Keratinocyte (primary cell): ENCODE results near the gene C21orf58. TPM values are rescaled to one million over a fixed set of nuclear protein-coding genes. Genes with fewer than 3 reads are reported as not detected.

ENCODE experiments used
- DNase-seq: peaks from one replicate; pipeline ENCODE4 v3.0.0-alpha.2; 2011; ENCODE audit warnings: low read depth, missing footprints, low spot score
- FAIRE-seq: peaks from 2 replicates; lab custom pipeline; 2011; peaks lifted over from hg19 to GRCh38; lab: Jason Lieb, UNC
- H2AFZ ChIP-seq: 2 replicates; pipeline ENCODE4 v1.6.0; 2012; ENCODE audit warnings: low read length, control low read depth, inconsistent platforms; ENCODE audit not compliant: control insufficient read depth
- H3K27ac ChIP-seq: 2 replicates; pipeline ENCODE4 v1.5.1; 2011; ENCODE audit warnings: low read length; ENCODE audit not compliant: control insufficient read depth, insufficient read depth
- H3K27me3 ChIP-seq: 3 replicates; pipeline ENCODE4 v1.6.0; 2011; ENCODE audit warnings: low read length; ENCODE audit not compliant: control insufficient read depth, insufficient read depth; ENCODE audit errors: extremely low read depth
- H3K36me3 ChIP-seq, 2 experiments: 2 replicates in 1 of 2; 3 replicates in 1 of 2; pipeline ENCODE4 v1.5.1; 2011; ENCODE audit warnings: low read length in 2 of 2, mild to moderate bottlenecking in 1 of 2; ENCODE audit not compliant: control insufficient read depth in 2 of 2, insufficient read depth in 2 of 2; ENCODE audit errors: extremely low read depth in 1 of 2
- H3K4me1 ChIP-seq: 3 replicates; pipeline ENCODE4 v1.5.1; 2011; ENCODE audit warnings: low read length; ENCODE audit not compliant: control insufficient read depth, insufficient read depth; ENCODE audit errors: extremely low read depth
- H3K4me2 ChIP-seq: 3 replicates; pipeline ENCODE4 v1.6.0; 2011; ENCODE audit warnings: low read depth, low read length; ENCODE audit not compliant: control insufficient read depth, insufficient read depth; ENCODE audit errors: extremely low read depth
- H3K4me3 ChIP-seq, 3 experiments: fragments of 200-600 bp in 1 of 3; sonication (generic) in 1 of 3; 2 replicates in 2 of 3; 3 replicates in 1 of 3; pipeline ENCODE4 v1.5.1; 2011 to 2016; ENCODE audit warnings: low read length in 3 of 3, mild to moderate bottlenecking in 3 of 3, control low read depth in 2 of 3, inconsistent platforms in 1 of 3, low read depth in 1 of 3, mixed read lengths in 1 of 3, mixed run types in 1 of 3, moderate library complexity in 1 of 3; ENCODE audit not compliant: control insufficient read depth in 2 of 3, insufficient read depth in 2 of 3; ENCODE audit errors: extremely low read depth in 1 of 3
- H3K79me2 ChIP-seq: 2 replicates; pipeline ENCODE4 v1.6.0; 2012; ENCODE audit warnings: low read length; ENCODE audit not compliant: control insufficient read depth, insufficient read depth
- H3K9ac ChIP-seq: 3 replicates; pipeline ENCODE4 v1.6.0; 2011; ENCODE audit warnings: low read length; ENCODE audit not compliant: control insufficient read depth, insufficient read depth; ENCODE audit errors: extremely low read depth
- H3K9me1 ChIP-seq: 3 replicates; pipeline ENCODE4 v1.6.0; 2011; ENCODE audit warnings: low read length; ENCODE audit not compliant: control insufficient read depth, insufficient read depth; ENCODE audit errors: extremely low read depth
- H3K9me3 ChIP-seq: 2 replicates; pipeline ENCODE4 v1.5.1; 2012; ENCODE audit warnings: low read depth, low read length; ENCODE audit not compliant: control insufficient read depth
- H4K20me1 ChIP-seq: 3 replicates; pipeline ENCODE4 v1.6.0; 2011; ENCODE audit warnings: low read length; ENCODE audit not compliant: control insufficient read depth, insufficient read depth; ENCODE audit errors: extremely low read depth
- CTCF ChIP-seq, 3 experiments: IDR thresholded peaks in 1 of 3; conservative IDR thresholded peaks in 1 of 3; optimal IDR thresholded peaks in 1 of 3; 2 replicates in 2 of 3; 3 replicates in 1 of 3; pipeline versions ENCODE3 to v1.5.1; 2011; ENCODE audit warnings: low read length in 3 of 3, mild to moderate bottlenecking in 3 of 3, moderate library complexity in 2 of 3, control low read depth in 1 of 3, inconsistent platforms in 1 of 3; ENCODE audit not compliant: insufficient read depth in 2 of 3; ENCODE audit errors: extremely low read depth in 1 of 3
- EZH2 ChIP-seq: IDR thresholded peaks from one replicate; pipeline ENCODE4 v1.6.1; 2012; ENCODE audit warnings: inconsistent platforms, mild to moderate bottlenecking, low read length, moderate library complexity
- dilution Hi-C: fragments of 300-500 bp; cut with MboI; formaldehyde crosslinking; loops from one replicate; pipeline ENCODE4 v1.7.0; 2020; ENCODE audit warnings: low sequenced_read_pairs; ENCODE audit not compliant: extremely low pct_ligation_motif_present
- polyA plus RNA-seq, 5 experiments: library from polyadenylated mRNA; depleted of rRNA in 3 of 5; stranded (reverse) in 3 of 5; stranded (forward) in 1 of 5; unstranded in 1 of 5; fragments of >200 nt; gene quantifications; 1 replicate in 1 of 5; 2 replicates in 3 of 5; 3 replicates in 1 of 5; pipeline versions ENCODE4 v1.2.1 to v1.2.3, GENCODE V29; 2011 to 2012; ENCODE audit warnings: missing spikeins in 2 of 5, low read depth in 1 of 5, low replicate concordance in 1 of 5

Gene C21orf58
- polyA plus RNA-seq, 1 donor (not counting 4 experiments of a cell fraction or from before 2014, with no cell fraction given) = 1.2 TPM

GRCh38 chr21:46366966-46367365, 43.3 kb upstream of the C21orf58 start:
- Histone ChIP-seq H3K4me3 (no peak overlapping the region), H3K4me1 (no peaks in the 10 kb centered on the region), H3K9me3 (no peaks in the 10 kb centered on the region), H2AFZ (no peak overlapping the region), H3K79me2 (peaks cover 21% of the 10 kb centered on the region), H3K27ac (no peak overlapping the region), H3K27me3 (no peaks in the 10 kb centered on the region), H3K4me2 (no peak overlapping the region), H4K20me1 (peaks cover 5% of the 10 kb centered on the region), H3K36me3 (peaks cover 28 to 35% of the 10 kb centered on the region in 2 experiments), H3K9ac (no peak overlapping the region), H3K9me1 (no peaks in the 10 kb centered on the region)
- TF ChIP-seq CTCF (optimal IDR thresholded peaks at IDR 0.05 in 1 of 3, IDR thresholded peaks at IDR 0.05 in 1 of 3, conservative IDR thresholded peaks at IDR 0.05 in 1 of 3; ENCODE audit: extremely low read depth in 1 of 3, insufficient read depth in 2 of 3, low read length in 3 of 3) (no peak), EZH2 (no peak)
- FAIRE-seq = no peak
- no peak for DNase-seq
- dilution Hi-C loops = no loop called here

- Histone ChIP-seq H3K9me1 (no peaks in the 10 kb centered on the region), H3K9ac (no peak overlapping the region), H3K27ac (no peak overlapping the region), H3K36me3 (peaks cover 25 to 31% of the 10 kb centered on the region in 2 experiments), H2AFZ (no peak overlapping the region), H3K9me3 (no peaks in the 10 kb centered on the region), H3K4me3 (no peak overlapping the region), H4K20me1 (peaks cover 4% of the 10 kb centered on the region), H3K79me2 (peaks cover 17% of the 10 kb centered on the region), H3K4me2 (no peak overlapping the region), H3K4me1 (no peaks in the 10 kb centered on the region), H3K27me3 (no peaks in the 10 kb centered on the region)
- no peak for TF ChIP-seq EZH2
- no peak for TF ChIP-seq CTCF (optimal IDR thresholded peaks at IDR 0.05 in 1 of 3, IDR thresholded peaks at IDR 0.05 in 1 of 3, conservative IDR thresholded peaks at IDR 0.05 in 1 of 3; ENCODE audit: extremely low read depth in 1 of 3, insufficient read depth in 2 of 3, low read length in 3 of 3)
- no peak for DNase-seq
- dilution Hi-C loops = no loop called here
- FAIRE-seq = no peak
Observed at GRCh38 chr21:46366561-46366960, 42.9 kb upstream of the C21orf58 start.
